GM23248 (cell line): ENCODE measurements around the gene ZNF687. TPM values are rescaled to one million over a fixed set of nuclear protein-coding genes. Genes with fewer than 3 reads are reported as not detected.

Source experiments
- DNase-seq: peaks from one replicate; pipeline ENCODE4 v3.0.0-alpha.2; 2015
- H2AFZ ChIP-seq: fragments of 200-600 bp; sonication (generic); 2 replicates; pipeline ENCODE4 v1.6.1; 2016; ENCODE audit warnings: antibody characterized with exemption
- H3F3A ChIP-seq: fragments of 200-600 bp; sonication (generic); 2 replicates; pipeline ENCODE4 v1.6.1; 2016; ENCODE audit warnings: mild to moderate bottlenecking, antibody characterized with exemption, mixed run types; ENCODE audit not compliant: insufficient read depth
- H3K27ac ChIP-seq: fragments of 200-600 bp; sonication (generic); 2 replicates; pipeline ENCODE4 v1.5.1; 2016; ENCODE audit warnings: mild to moderate bottlenecking
- H3K27me3 ChIP-seq: fragments of 200-600 bp; sonication (generic); replicated peaks from 2 replicates; pipeline ENCODE4 v1.6.1; 2016; ENCODE audit warnings: mild to moderate bottlenecking; ENCODE audit not compliant: insufficient read depth
- H3K36me3 ChIP-seq: fragments of 200-600 bp; sonication (generic); 2 replicates; pipeline ENCODE4 v1.6.1; 2016; ENCODE audit warnings: low read depth, mild to moderate bottlenecking
- H3K4me1 ChIP-seq: fragments of 200-600 bp; sonication (generic); 2 replicates; pipeline ENCODE4 v1.6.1; 2016; ENCODE audit warnings: mild to moderate bottlenecking; ENCODE audit not compliant: insufficient read depth
- H3K4me2 ChIP-seq: fragments of 200-600 bp; sonication (generic); one replicate; pipeline ENCODE4 v1.6.1; 2016; ENCODE audit warnings: mild to moderate bottlenecking; ENCODE audit not compliant: unreplicated experiment
- H3K4me3 ChIP-seq: fragments of 200-600 bp; sonication (generic); 2 replicates; pipeline ENCODE4 v1.5.1; 2016; ENCODE audit warnings: mild to moderate bottlenecking
- H3K79me2 ChIP-seq: fragments of 200-600 bp; sonication (generic); 2 replicates; pipeline ENCODE4 v1.6.1; 2016; ENCODE audit warnings: mild to moderate bottlenecking; ENCODE audit not compliant: insufficient read depth
- H3K9ac ChIP-seq: fragments of 200-600 bp; sonication (generic); 2 replicates; pipeline ENCODE4 v1.6.1; 2016; ENCODE audit warnings: mild to moderate bottlenecking
- H3K9me2 ChIP-seq: fragments of 200-600 bp; sonication (generic); 2 replicates; pipeline ENCODE4 v1.6.1; 2016; ENCODE audit warnings: mixed run types, mild to moderate bottlenecking, moderate library complexity; ENCODE audit not compliant: insufficient read depth
- H3K9me3 ChIP-seq: fragments of 200-600 bp; sonication (generic); one replicate; pipeline ENCODE4 v1.6.1; 2017; ENCODE audit warnings: low read depth
- H4K20me1 ChIP-seq: fragments of 200-600 bp; sonication (generic); 2 replicates; pipeline ENCODE4 v1.6.0; 2016; ENCODE audit not compliant: insufficient read depth
- EZH2 ChIP-seq: fragments of 200-600 bp; sonication (generic); IDR thresholded peaks from 2 replicates; pipeline ENCODE4 v1.6.1; 2018; ENCODE audit warnings: antibody characterized with exemption, mild to moderate bottlenecking; ENCODE audit not compliant: insufficient read depth, poor library complexity, severe bottlenecking
- EZH2phosphoT487 ChIP-seq: fragments of 200-600 bp; sonication (generic); IDR thresholded peaks from 2 replicates; pipeline ENCODE4 v1.6.1; 2018; ENCODE audit warnings: antibody characterized with exemption, moderate library complexity, mild to moderate bottlenecking, low read depth; ENCODE audit not compliant: insufficient read depth
- WGBS, 2 experiments: methylation state at CpG; one replicate each; pipeline ENCODE4 v1.1.6; 2015 to 2017; ENCODE audit warnings: low lambda C conversion rate in 2 of 2, low coverage in 1 of 2; ENCODE audit errors: missing lambda C conversion rate in 2 of 2; 5-methylcytosine and 5-hydroxymethylcytosine counted together
- in situ Hi-C: fragments of 300-500 bp; cut with MboI; formaldehyde crosslinking; loops from 2 replicates; pipeline ENCODE4 v1.15.0; 2020
- polyA plus RNA-seq: library from polyadenylated mRNA; unstranded; fragments of >200 nt; fragmentation: Nextera tagmentation; extraction: Ambion mirVana; gene quantifications from 2 replicates; pipeline ENCODE4 v1.2.1, GENCODE V29; 2016
- total RNA-seq: library from RNA; depleted of rRNA; stranded (reverse); fragments of >200 nt; shearing (Covaris generic); gene quantifications from 2 replicates; pipeline ENCODE4 v1.2.3, GENCODE V29; 2014; rRNA removed

Gene ZNF687, protein sequence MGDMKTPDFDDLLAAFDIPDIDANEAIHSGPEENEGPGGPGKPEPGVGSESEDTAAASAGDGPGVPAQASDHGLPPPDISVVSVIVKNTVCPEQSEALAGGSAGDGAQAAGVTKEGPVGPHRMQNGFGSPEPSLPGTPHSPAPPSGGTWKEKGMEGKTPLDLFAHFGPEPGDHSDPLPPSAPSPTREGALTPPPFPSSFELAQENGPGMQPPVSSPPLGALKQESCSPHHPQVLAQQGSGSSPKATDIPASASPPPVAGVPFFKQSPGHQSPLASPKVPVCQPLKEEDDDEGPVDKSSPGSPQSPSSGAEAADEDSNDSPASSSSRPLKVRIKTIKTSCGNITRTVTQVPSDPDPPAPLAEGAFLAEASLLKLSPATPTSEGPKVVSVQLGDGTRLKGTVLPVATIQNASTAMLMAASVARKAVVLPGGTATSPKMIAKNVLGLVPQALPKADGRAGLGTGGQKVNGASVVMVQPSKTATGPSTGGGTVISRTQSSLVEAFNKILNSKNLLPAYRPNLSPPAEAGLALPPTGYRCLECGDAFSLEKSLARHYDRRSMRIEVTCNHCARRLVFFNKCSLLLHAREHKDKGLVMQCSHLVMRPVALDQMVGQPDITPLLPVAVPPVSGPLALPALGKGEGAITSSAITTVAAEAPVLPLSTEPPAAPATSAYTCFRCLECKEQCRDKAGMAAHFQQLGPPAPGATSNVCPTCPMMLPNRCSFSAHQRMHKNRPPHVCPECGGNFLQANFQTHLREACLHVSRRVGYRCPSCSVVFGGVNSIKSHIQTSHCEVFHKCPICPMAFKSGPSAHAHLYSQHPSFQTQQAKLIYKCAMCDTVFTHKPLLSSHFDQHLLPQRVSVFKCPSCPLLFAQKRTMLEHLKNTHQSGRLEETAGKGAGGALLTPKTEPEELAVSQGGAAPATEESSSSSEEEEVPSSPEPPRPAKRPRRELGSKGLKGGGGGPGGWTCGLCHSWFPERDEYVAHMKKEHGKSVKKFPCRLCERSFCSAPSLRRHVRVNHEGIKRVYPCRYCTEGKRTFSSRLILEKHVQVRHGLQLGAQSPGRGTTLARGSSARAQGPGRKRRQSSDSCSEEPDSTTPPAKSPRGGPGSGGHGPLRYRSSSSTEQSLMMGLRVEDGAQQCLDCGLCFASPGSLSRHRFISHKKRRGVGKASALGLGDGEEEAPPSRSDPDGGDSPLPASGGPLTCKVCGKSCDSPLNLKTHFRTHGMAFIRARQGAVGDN
- total RNA-seq (16.9 and 21.5 TPM in 2 replicates), polyA plus RNA-seq (3.0 and 3.6 TPM in 2 replicates)

DNA sequence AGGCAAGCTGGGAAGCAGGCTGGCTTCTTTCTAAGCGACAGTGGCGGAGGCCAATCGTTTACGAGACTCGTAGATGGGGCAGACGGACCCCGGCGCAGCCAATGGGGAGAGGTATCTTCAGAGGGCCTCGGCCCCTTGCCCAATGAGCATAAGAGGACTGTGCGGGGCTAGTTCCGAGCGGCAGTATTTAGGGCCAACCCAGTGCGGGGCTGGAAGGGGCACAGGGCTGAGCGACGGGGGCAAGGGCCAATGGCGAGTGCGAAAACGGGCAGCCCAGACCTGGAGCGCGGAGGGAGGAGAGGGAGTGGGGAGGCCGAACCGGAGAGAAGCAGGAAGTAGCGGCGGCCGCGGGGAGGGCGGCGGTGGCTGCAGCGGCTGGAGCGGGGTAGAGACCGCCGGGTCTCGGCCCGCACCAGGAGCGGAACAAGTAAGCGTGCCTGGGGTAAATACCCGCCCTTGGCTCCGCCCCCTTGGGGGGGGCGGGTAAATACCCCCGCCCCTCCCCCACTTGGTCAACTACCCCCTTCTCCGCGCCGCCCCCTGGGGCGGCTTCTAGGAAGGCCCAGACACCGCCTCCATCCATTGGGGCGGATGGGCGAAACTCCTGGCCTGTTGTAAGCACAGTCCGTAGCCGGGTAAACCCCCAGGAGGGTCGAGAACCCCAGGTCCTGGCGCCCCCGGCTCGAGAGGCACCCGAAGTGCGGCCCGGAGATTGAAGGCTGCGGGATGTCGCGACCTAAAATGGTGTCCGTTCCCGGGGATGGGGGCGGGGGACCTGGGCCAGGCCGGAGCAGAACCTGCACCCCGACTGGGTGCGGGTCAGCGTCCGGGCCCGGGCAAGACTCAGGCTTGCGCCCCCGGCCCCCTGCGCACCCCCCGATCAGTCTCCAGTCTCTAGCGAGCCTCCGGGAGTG lies at the start of gene ZNF687:
Gene ZNF687 (plus strand): TSS at position 331 of the 914 bp plus-strand sequence. CDS start 3,993 bp downstream, outside the sequence.
- H3K4me3 ChIP-seq = peak within 1 kb of the TSS; percentile 87
- H3K27me3 ChIP-seq = no peaks in the 10 kb centered on the region
- H3K4me2 ChIP-seq = peak within 1 kb of the TSS; percentile 98
- 1 to 2% methylated on average over 42 to 68 of the region's 74 CpGs for WGBS, 2 experiments
- peak within 1 kb of the TSS; percentile 99 for H3K27ac ChIP-seq
- in situ Hi-C loops = no loop called here
- peak within 1 kb of the TSS; percentile 88 for H2AFZ ChIP-seq
- H3K79me2 ChIP-seq = peaks cover 28% of the 10 kb centered on the region
- peaks cover 4% of the 10 kb centered on the region for H3K4me1 ChIP-seq
- TF ChIP-seq EZH2phosphoT487 (no peak), EZH2 (no peak)
- peaks cover 5% of the 10 kb centered on the region; the same call in 1 of the 2 replicates for H3F3A ChIP-seq
- H3K36me3 ChIP-seq = no peaks in the 10 kb centered on the region; the same call in 1 of the 2 replicates
- H4K20me1 ChIP-seq = no peaks in the 10 kb centered on the region
- DNase-seq = peak; percentile 100
- no peaks in the 10 kb centered on the region for H3K9me3 ChIP-seq
- H3K9me2 ChIP-seq = no peaks in the 10 kb centered on the region
- H3K9ac ChIP-seq = peak within 1 kb of the TSS; percentile 93

DNA sequence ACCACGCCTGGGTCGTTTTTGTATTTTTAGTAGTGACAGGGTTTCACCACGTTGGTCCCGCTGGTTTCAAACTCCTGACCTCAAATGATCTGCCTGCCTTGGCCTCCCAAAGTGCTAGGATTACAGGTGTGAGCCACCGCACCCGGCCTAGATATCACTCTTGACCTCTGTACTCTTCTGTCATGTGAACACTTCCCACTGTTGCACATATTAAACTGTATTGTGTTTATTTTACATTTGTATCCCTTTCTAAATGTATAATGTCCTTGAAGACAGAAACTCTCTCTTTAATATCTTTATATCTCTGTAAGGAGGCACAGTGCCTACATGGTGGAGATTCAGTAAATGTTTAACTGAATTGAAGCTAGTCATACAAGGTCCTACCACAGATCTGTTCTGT lies 46.9 kb upstream of the ZNF687 start:
- Histone ChIP-seq H3K27ac (no peak overlapping the region), H3K9me3 (no peaks in the 10 kb centered on the region), H3K27me3 (no peaks in the 10 kb centered on the region), H3K9ac (no peak overlapping the region), H4K20me1 (no peaks in the 10 kb centered on the region; the same call in 1 of the 2 replicates), H3K4me2 (no peak overlapping the region), H2AFZ (no peak overlapping the region), H3K4me1 (peaks cover 19% of the 10 kb centered on the region), H3K79me2 (peaks cover 93% of the 10 kb centered on the region), H3F3A (peaks cover 59% of the 10 kb centered on the region), H3K4me3 (no peak overlapping the region), H3K36me3 (peaks cover 92% of the 10 kb centered on the region), H3K9me2 (no peaks in the 10 kb centered on the region)
- DNase-seq = no peak
- in situ Hi-C loops = no loop called here
- WGBS, 2 experiments = 88 to 92% methylated on average over 6 of the region's 6 CpGs
- TF ChIP-seq EZH2 (no peak), EZH2phosphoT487 (no peak)

DNA sequence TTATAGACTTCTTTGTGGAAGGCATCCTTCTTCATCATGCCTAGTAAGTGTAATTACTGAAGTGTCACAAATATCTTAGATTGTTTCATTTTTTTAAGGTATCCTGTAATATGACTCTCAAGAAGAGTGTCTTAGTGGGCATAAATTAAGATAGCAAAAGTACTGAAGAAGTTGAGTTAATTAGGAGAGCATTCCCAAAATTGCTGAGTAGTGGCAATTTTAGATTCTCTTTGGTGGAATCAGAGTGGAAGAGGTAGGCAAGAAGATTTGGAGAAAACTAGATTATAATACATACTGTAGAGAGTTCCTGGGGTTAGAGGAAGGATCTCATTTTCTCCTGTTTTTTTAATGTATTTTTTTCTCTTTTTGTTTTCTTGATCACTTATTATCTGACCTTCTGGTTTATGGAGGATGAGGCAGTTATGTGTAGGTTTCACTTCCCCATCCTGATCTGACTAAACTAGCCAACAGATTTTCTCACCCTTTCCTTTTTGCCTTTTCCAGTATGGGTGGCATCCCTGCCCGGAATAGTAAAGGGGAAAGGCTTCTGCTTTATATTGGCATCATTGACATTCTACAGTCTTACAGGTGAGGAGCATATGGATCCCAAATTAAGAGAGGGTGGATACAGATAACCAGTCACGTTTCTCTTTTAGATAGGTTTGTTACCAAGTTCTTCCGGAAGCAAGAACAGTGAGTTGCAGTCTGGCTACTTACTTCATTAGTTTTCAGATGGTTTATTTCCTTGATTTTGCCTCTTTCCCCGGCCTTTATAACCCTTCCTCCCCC lies 44.2 kb upstream of the ZNF687 start:
- Histone ChIP-seq H3K36me3 (peaks cover 92% of the 10 kb centered on the region), H3K27ac (peak overlapping the region; percentile 59), H3K4me2 (peak overlapping the region; percentile 60), H3K9ac (peak overlapping the region; percentile 1; the same call in 1 of the 2 replicates), H3K79me2 (peaks cover 93% of the 10 kb centered on the region), H3K4me3 (no peak overlapping the region), H3K27me3 (no peaks in the 10 kb centered on the region), H2AFZ (no peak overlapping the region), H3K9me2 (no peaks in the 10 kb centered on the region), H4K20me1 (no peaks in the 10 kb centered on the region; the same call in 1 of the 2 replicates), H3K9me3 (no peaks in the 10 kb centered on the region), H3K4me1 (peaks cover 19% of the 10 kb centered on the region), H3F3A (peaks cover 64% of the 10 kb centered on the region)
- TF ChIP-seq EZH2phosphoT487 (no peak), EZH2 (no peak)
- WGBS, 2 experiments = 25 to 28% methylated on average over 4 of the region's 4 CpGs
- in situ Hi-C loops = no loop called here
- no peak for DNase-seq
